ENCODE results near the gene ADD3. TPM values are rescaled to one million over a fixed set of nuclear protein-coding genes. Genes with fewer than 3 reads are reported as not detected.

Gene ADD3
- total and polyA plus RNA-seq, 10 of the 15 experiments (the other 5 are each of a cell fraction or from before 2014, with no cell fraction given): 27.3 to 129 (median 67.8) TPM

DNA sequence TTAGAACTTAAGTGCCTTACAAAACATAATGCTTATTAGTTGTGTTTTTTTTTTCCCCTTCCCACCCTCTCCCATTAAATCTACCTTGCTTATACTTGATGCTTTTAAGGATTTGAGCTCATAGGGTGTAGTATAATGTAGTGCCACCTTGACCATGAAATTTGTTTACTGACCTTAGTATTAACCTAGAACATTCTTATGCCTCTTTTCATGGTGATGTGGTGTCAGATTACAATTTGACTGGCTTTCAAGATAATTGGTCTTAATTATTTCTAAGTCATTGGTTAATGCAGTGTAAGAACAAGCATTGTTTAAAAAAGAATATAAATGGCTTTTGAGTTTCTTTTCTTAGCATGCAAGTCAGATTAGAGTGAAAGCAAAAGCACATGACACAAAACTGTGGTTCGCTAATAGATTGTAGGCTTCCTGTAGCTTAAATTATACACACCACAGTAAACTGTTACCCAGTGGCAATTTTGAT is 61.8 kb downstream of the ADD3 start:
- peak overlapping the region; percentile 45 for H2AFZ ChIP-seq (ENCODE audit: control insufficient read depth, low read depth, low read length)
- FAIRE-seq: peak; percentile 49
- TF ChIP-seq RCOR1 (conservative IDR thresholded peaks at IDR 0.05; ENCODE audit: low read depth, low read length) (0 out of 2 replicates have a peak, but pooled peaks have one; percentile 33), PRDM15 (CRISPR knock-in tag; IDR thresholded peaks at IDR 0.05) (no peak), BHLHE40 (IDR thresholded peaks at IDR 0.05; ENCODE audit: borderline replicate concordance in 1 of 2, low read depth in 2 of 2, low read length in 1 of 2) (peak; percentile 66 to 69), ASH2L (IDR thresholded peaks at IDR 0.05; ENCODE audit: borderline replicate concordance, low read depth) (peak; percentile 55; the same call in 1 of the 2 replicates), ZBED1 (IDR thresholded peaks at IDR 0.05; ENCODE audit: borderline replicate concordance) (no peak), EP300 (IDR thresholded peaks at IDR 0.05; ENCODE audit: borderline replicate concordance in 1 of 2, control insufficient read depth in 1 of 2, low read depth in 2 of 2, low read length in 2 of 2) (peak in 1 of 2 experiments; percentile 57; a peak in 2 of 4 replicates), DPF2 (IDR thresholded peaks at IDR 0.05) (0 out of 2 replicates have a peak, but pooled peaks have one; percentile 14), RELA (IDR thresholded peaks at IDR 0.05; ENCODE audit: borderline replicate concordance, partially characterized antibody) (no peak), ATF3 (IDR thresholded peaks at IDR 0.05; ENCODE audit: borderline replicate concordance, extremely low read depth, low read depth, low read length) (no peak), SMAD1 (IDR thresholded peaks at IDR 0.05; ENCODE audit: low read depth, partially characterized antibody) (no peak), IKZF2 (IDR thresholded peaks at IDR 0.05) (0 out of 4 replicates have a peak, but pooled peaks of 1 of the 2 experiments have one; percentile 17)
- TF ChIP-seq, protein P1, sequence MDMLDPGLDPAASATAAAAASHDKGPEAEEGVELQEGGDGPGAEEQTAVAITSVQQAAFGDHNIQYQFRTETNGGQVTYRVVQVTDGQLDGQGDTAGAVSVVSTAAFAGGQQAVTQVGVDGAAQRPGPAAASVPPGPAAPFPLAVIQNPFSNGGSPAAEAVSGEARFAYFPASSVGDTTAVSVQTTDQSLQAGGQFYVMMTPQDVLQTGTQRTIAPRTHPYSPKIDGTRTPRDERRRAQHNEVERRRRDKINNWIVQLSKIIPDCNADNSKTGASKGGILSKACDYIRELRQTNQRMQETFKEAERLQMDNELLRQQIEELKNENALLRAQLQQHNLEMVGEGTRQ (IDR thresholded peaks at IDR 0.05; ENCODE audit: borderline replicate concordance, low read depth, low read length): peak; percentile 19; the same call in 1 of the 2 replicates

More for the DNA sequence above, 61.8 kb downstream of the ADD3 start:
- peak overlapping the region; percentile 95 for H3K27ac ChIP-seq (ENCODE audit: control insufficient read depth, insufficient read depth)
- ChIA-PET RAD21 (ENCODE audit: unreplicated experiment) (interaction anchor here (0.7 to 10.2 kb wide), 11 partner anchors 9 to 141 kb away, joined by 3 to 128 read pairs (median 5); partner anchors contain the start of gene ADD3), SMC1A (ENCODE audit: uncharacterized antibody, unreplicated experiment) (interaction anchor here (0.5 to 12.9 kb wide), 19 partner anchors 7 to 245 kb away, joined by 3 to 172 read pairs (median 4); partner anchors contain the start of gene ADD3), POLR2A (interaction anchor here (0.8 to 4.3 kb wide), 7 partner anchors 8 to 62 kb away, joined by 3 to 41 read pairs (median 10); no protein-coding TSS in a partner anchor), CTCF (interaction anchor here (0.6 to 2.4 kb wide), 11 partner anchors 9 to 188 kb away, joined by 3 to 11 read pairs (median 3); no protein-coding TSS in a partner anchor)
- BruUV-seq (replicated peaks): no TSS peak
- DNase-seq (ENCODE audit: low read depth, low spot score) (no peak), ATAC-seq (peak; percentile 83)
- in situ Hi-C loops (cut with MboI) (no loop called here), intact Hi-C loops (cut with micrococcal nuclease; ENCODE audit: unreplicated experiment) (loop anchor here (2.0 kb wide), 2 partner anchors 17 to 33 kb away; no protein-coding TSS in a partner anchor)
- H3K9me3 ChIP-seq (replicated peaks; ENCODE audit: control insufficient read depth, insufficient read depth, low read length): no peaks in the 10 kb centered on the region; the same call in 2 of the 3 replicates
- 0% methylated on average over 1 of the region's 1 CpG for WGBS (ENCODE audit: insufficient coverage, insufficient replicate concordance, low lambda C conversion rate, missing lambda C conversion rate)
- H3K4me3 ChIP-seq: peak overlapping the region; percentile 3; the same call in 1 of the 2 replicates
- no peaks in the 10 kb centered on the region for H4K20me1 ChIP-seq (ENCODE audit: control insufficient read depth, insufficient read depth)
- peak overlapping the region; percentile 94 for H3K4me2 ChIP-seq (ENCODE audit: control insufficient read depth, insufficient read depth)
- H3K27me3 ChIP-seq (replicated peaks in 1 of 2; ENCODE audit: control insufficient read depth in 2 of 2, insufficient read depth in 2 of 2, low read length in 1 of 2): no peaks in the 10 kb centered on the region
- H3K4me1 ChIP-seq (ENCODE audit: control insufficient read depth, insufficient read depth, low read length): peaks cover 66% of the 10 kb centered on the region
- no peaks in the 10 kb centered on the region for H3K36me3 ChIP-seq (ENCODE audit: control insufficient read depth in 2 of 2, insufficient read depth in 2 of 2, low read length in 1 of 2)
- H3K79me2 ChIP-seq (ENCODE audit: control insufficient read depth, insufficient read depth, low read length): peaks cover 52% of the 10 kb centered on the region
- peak overlapping the region; percentile 36 for H3K9ac ChIP-seq (ENCODE audit: control insufficient read depth, insufficient read depth, low read length)

Measured in GM12878 (cell line).